Adrenal gland (tissue), 12 donors: ENCODE measurements around the gene TSPAN15. TPM values are rescaled to one million over a fixed set of nuclear protein-coding genes. Genes with fewer than 3 reads are reported as not detected.
"Not testable (repeated sequence)": the region's sequence is repeated elsewhere in the genome, so short reads cannot be mapped to it uniquely, and the experiment has no call there.

Source experiments
- DNase-seq, 7 donors: peaks; one replicate each; pipeline ENCODE4 v3.0.0-alpha.2; 2019 to 2020
- H3K27ac ChIP-seq, 5 donors: fragments of 200-600 bp; sonication (generic) in 4 of 5; 1 replicate in 3 of 5; 2 replicates in 2 of 5; pipeline versions ENCODE4 v1.5.1 to v1.8.0; 2016 to 2020; ENCODE audit warnings: mild to moderate bottlenecking in 1 of 5
- H3K27me3 ChIP-seq: fragments of 200-600 bp; 2 replicates; pipeline ENCODE4 v1.8.0; 2021
- H3K36me3 ChIP-seq, 2 donors: fragments of 200-600 bp; replicated peaks in 1 of 2; 1 replicate in 1 of 2; 2 replicates in 1 of 2; pipeline versions ENCODE4 v1.5.1 to v1.8.0; 2018 to 2022
- H3K4me1 ChIP-seq, 2 donors: fragments of 200-600 bp; replicated peaks in 1 of 2; 1 replicate in 1 of 2; 2 replicates in 1 of 2; pipeline versions ENCODE4 v1.5.1 to v1.8.0; 2018 to 2021
- H3K4me3 ChIP-seq, 4 donors: fragments of 200-600 bp; sonication (generic) in 3 of 4; one replicate each; pipeline ENCODE4 v1.5.1; 2016 to 2018
- H3K9me3 ChIP-seq, 3 donors: fragments of 200-600 bp; sonication (generic) in 1 of 3; replicated peaks in 1 of 3; 1 replicate in 2 of 3; 2 replicates in 1 of 3; pipeline versions ENCODE4 v1.5.1 to v1.8.0; 2016 to 2021
- CTCF ChIP-seq, 6 experiments: fragments of 450-650 bp in 4 of 6; fragments of 200-600 bp in 2 of 6; sonication (generic) in 1 of 6; IDR thresholded peaks; 1 replicate in 5 of 6; 2 replicates in 1 of 6; pipeline versions ENCODE4 v1.5.1 to v1.8.0; 2016 to 2021; ENCODE audit warnings: antibody characterized with exemption in 6 of 6, mild to moderate bottlenecking in 2 of 6, moderate library complexity in 1 of 6
- POLR2A ChIP-seq, 2 donors: fragments of 450-650 bp; IDR thresholded peaks; one replicate each; pipeline ENCODE4 v1.6.1; 2017; ENCODE audit warnings: antibody characterized with exemption in 2 of 2, mild to moderate bottlenecking in 2 of 2, moderate library complexity in 1 of 2
- WGBS, 4 donors: extraction: QIAGEN DNeasy Blood & Tissue Kit in 2 of 4; methylation state at CpG; one replicate each; pipeline versions ENCODE4 v1.1.5 to v1.1.7; 2013 to 2017; 5-methylcytosine and 5-hydroxymethylcytosine counted together
- intact Hi-C, 2 donors: fragments of 100-400 bp; cut with DNase I; formaldehyde crosslinking; loops; one replicate each; pipeline versions ENCODE4 v1.14.1 to v1.15.0; 2022 to 2023
- polyA plus RNA-seq, 3 donors: library from polyadenylated mRNA; stranded (reverse); fragments of 200-250 nt in 2 of 3; fragments of 350-450 nt in 1 of 3; fragmentation: Illumina TruSeq in 1 of 3; extraction: RNeasy Lipid Tissue Mini Kit (QIAGEN cat#74804) in 1 of 3; gene quantifications; one replicate each; pipeline ENCODE4 v1.2.3, GENCODE V29; 2013 to 2014
- total RNA-seq, 9 donors: library from RNA; depleted of rRNA in 4 of 9; stranded (reverse); fragments of >200 nt in 4 of 9; fragments of 120-200 nt in 1 of 9; fragmentation: NEBNext Ultra II Directional in 1 of 9; extraction: Animal tissue kit (Norgen Biotek cat#: 25700) in 1 of 9; gene quantifications; one replicate each; pipeline versions ENCODE4 v1.1.0 to v1.2.4, GENCODE V29; 2013 to 2023
- donor health status: healthy with polysubstance abuse.
- donor health status: Bipolar disorder and iron deficiency.
- donor health status: DM: yes; HTN: yes; CAD: no.
- donor health status: DM: no; HTN: no; CAD: no.
- donor health status: DM: no; HTN: no; CAD: no.
- donor health status: DM: yes; HTN: yes; CAD: no.

The TSPAN15 gene
- total and polyA plus RNA-seq, 12 donors = 5.6 to 14.8 (median 10.8) TPM

GRCh38 chr10:69527961-69528360, 76.7 kb downstream of the TSPAN15 start:
- WGBS, 4 donors = 80 to 93% (median 92%) methylated on average over 1 to 11 of the region's 11 CpGs; no CpG with 5 or more reads in 1 of the 4 donors
- H3K4me3 ChIP-seq = no peak overlapping the region

GRCh38 chr10:69533658-69534057, 82.4 kb downstream of the TSPAN15 start:
- intact Hi-C loops = no loop called here
- H3K9me3 ChIP-seq = peaks cover 0 to 4% (median 0%) of the 10 kb centered on the region in 3 donors
- H3K27ac ChIP-seq = no peak overlapping the region
- H3K36me3 ChIP-seq = no peaks in the 10 kb centered on the region
- no peaks in the 10 kb centered on the region for H3K27me3 ChIP-seq
- WGBS, 4 donors = 53 to 60% (median 56%) methylated on average over 3 of the region's 3 CpGs
- no peak for DNase-seq
- H3K4me3 ChIP-seq = no peak overlapping the region
- no peaks in the 10 kb centered on the region for H3K4me1 ChIP-seq
- TF ChIP-seq CTCF (IDR thresholded peaks at IDR 0.05) = no peak
- no peak for TF ChIP-seq POLR2A (IDR thresholded peaks at IDR 0.05)

More at GRCh38 chr10:69527961-69528360, 76.7 kb downstream of the TSPAN15 start:
- no peak for DNase-seq
- H3K4me1 ChIP-seq = no peaks in the 10 kb centered on the region
- no peak for TF ChIP-seq POLR2A (IDR thresholded peaks at IDR 0.05)
- no peak for TF ChIP-seq CTCF (IDR thresholded peaks at IDR 0.05)
- no peaks in the 10 kb centered on the region for H3K9me3 ChIP-seq
- intact Hi-C loops = no loop called here
- no peak overlapping the region for H3K27ac ChIP-seq
- peaks cover 3% of the 10 kb centered on the region for H3K27me3 ChIP-seq
- H3K36me3 ChIP-seq = no peaks in the 10 kb centered on the region

GRCh38 chr10:69536521-69536920, 85.3 kb downstream of the TSPAN15 start:
- WGBS, 4 donors = 88 to 93% (median 91%) methylated on average over 11 of the region's 11 CpGs
- DNase-seq, intact Hi-C loops, H3K36me3 ChIP-seq, H3K9me3 ChIP-seq, H3K4me1 ChIP-seq, H3K27me3 ChIP-seq, H3K4me3 ChIP-seq, H3K27ac ChIP-seq: not testable (repeated sequence)

- peaks cover 0 to 4% (median 0%) of the 10 kb centered on the region in 3 donors for H3K9me3 ChIP-seq
- no peak for DNase-seq
- WGBS, 4 donors = 83 to 92% (median 86%) methylated on average over 6 of the region's 6 CpGs
- no peak overlapping the region for H3K4me3 ChIP-seq
- no peaks in the 10 kb centered on the region for H3K27me3 ChIP-seq
- no peak overlapping the region for H3K27ac ChIP-seq
- H3K4me1 ChIP-seq = no peaks in the 10 kb centered on the region
- no peaks in the 10 kb centered on the region for H3K36me3 ChIP-seq
- intact Hi-C loops = no loop called here
- TF ChIP-seq POLR2A (IDR thresholded peaks at IDR 0.05) (no peak), CTCF (IDR thresholded peaks at IDR 0.05) (no peak)
Measured at GRCh38 chr10:69537449-69537848, 86.2 kb downstream of the TSPAN15 start.

GRCh38 chr10:69538461-69538860, 87.2 kb downstream of the TSPAN15 start:
- Histone ChIP-seq H3K4me1 (no peaks in the 10 kb centered on the region), H3K9me3 (peaks cover 0 to 4% (median 0%) of the 10 kb centered on the region in 3 donors), H3K4me3 (no peak overlapping the region), H3K27me3 (no peaks in the 10 kb centered on the region), H3K27ac (no peak overlapping the region), H3K36me3 (no peaks in the 10 kb centered on the region)
- WGBS, 4 donors = 67 to 84% (median 73%) methylated on average over 3 of the region's 3 CpGs
- DNase-seq = no peak
- intact Hi-C loops = no loop called here
- TF ChIP-seq CTCF (IDR thresholded peaks at IDR 0.05) (no peak), POLR2A (IDR thresholded peaks at IDR 0.05) (no peak)
